ENCODE measurements around the gene NPTX1.

The NPTX1 gene

DNA sequence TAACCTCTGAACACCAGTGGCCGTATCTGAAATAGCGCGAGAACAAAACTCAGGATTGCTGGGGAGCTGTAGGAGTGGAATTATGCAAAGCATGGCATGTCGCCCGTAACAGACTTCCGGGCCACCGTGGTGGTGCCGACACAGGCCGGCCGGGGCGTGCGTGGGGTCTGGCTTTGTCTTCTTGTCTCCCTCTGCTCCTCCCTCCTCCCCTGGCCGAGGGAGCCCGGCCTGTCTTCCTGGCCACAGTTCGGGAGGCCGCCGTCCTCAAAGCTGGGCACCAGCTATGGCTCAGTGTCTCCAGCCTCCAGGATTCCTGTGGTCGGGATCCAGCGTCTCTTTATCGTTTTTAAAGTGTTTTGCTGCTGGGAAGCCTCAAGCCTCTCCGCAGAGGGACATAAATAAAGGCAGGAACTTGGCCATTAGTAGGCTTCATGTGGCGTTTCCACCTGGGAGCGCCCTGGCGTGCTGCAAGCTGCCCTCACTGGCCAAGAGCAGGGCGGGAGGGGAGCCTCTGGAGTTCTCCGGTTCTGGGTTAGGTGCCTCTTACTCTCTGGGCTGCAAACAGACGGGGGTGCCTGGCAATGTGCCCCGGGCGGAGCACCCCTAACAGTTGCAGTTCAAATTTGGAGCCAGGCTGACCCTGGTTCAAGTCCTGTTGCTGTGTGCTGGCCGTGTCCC lies 22.0 kb upstream of the NPTX1 start:
- TF ChIP-seq, protein P1, sequence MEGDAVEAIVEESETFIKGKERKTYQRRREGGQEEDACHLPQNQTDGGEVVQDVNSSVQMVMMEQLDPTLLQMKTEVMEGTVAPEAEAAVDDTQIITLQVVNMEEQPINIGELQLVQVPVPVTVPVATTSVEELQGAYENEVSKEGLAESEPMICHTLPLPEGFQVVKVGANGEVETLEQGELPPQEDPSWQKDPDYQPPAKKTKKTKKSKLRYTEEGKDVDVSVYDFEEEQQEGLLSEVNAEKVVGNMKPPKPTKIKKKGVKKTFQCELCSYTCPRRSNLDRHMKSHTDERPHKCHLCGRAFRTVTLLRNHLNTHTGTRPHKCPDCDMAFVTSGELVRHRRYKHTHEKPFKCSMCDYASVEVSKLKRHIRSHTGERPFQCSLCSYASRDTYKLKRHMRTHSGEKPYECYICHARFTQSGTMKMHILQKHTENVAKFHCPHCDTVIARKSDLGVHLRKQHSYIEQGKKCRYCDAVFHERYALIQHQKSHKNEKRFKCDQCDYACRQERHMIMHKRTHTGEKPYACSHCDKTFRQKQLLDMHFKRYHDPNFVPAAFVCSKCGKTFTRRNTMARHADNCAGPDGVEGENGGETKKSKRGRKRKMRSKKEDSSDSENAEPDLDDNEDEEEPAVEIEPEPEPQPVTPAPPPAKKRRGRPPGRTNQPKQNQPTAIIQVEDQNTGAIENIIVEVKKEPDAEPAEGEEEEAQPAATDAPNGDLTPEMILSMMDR (IDR thresholded peaks at IDR 0.05) = no peak
- Histone ChIP-seq H3K4me3 (peak overlapping the region; percentile 65), H3K27ac (no peak overlapping the region)
- no peak for DNase-seq (ENCODE audit: low spot score)

DNA sequence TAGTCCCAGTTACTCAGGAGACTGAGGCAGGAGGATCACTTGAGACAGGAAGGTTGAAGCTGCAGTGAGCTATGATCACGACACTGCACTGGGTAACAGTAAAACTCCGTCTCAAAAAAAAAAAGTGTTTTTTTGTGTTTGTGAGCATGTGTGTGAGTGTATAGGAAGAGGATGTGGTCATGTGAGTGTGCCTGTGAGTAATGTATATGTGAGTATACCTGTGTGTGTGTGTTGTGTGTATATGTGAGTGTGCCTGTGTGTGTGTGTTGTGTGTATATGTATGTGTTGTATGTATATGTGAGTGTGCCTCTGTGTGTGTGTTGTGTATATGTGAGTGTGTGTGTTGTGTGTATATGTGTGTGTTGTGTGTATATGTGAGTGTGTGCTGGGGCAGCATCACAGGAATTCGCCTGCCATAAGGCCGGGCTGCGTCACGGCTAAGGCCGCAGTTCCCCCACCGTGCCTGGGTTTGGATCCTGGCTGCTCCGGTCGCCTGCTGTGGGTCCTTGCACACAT lies 21.4 kb upstream of the NPTX1 start:
- H3K4me3 ChIP-seq = peak overlapping the region; percentile 65
- TF ChIP-seq, protein P1 (IDR thresholded peaks at IDR 0.05) = no peak
- no peak for DNase-seq (ENCODE audit: low spot score)
- H3K27ac ChIP-seq = no peak overlapping the region

DNA sequence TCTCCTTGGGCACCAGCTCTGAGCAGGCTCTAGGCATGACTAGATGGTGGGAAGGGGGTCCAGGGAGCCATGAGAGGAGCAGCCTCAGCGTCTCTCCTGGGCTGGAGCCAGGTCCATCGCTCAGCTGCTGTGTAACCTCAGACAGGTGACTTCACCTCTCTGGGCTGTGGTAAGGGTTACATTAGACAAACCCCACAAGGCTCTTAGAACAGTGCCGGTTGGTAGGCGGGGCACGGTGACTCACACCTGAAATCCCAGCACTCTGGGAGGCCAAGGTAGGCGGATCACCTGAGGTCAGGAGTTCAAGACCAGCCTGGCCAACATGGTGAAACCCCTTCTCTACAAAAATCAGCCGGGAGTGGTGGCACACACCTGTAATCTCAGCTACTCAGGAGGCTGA lies 18.1 kb upstream of the NPTX1 start:
- no peak for DNase-seq (ENCODE audit: low spot score)
- TF ChIP-seq, protein P1 (IDR thresholded peaks at IDR 0.05) = no peak
- no peak overlapping the region for H3K4me3 ChIP-seq
- H3K27ac ChIP-seq = no peak overlapping the region

DNA sequence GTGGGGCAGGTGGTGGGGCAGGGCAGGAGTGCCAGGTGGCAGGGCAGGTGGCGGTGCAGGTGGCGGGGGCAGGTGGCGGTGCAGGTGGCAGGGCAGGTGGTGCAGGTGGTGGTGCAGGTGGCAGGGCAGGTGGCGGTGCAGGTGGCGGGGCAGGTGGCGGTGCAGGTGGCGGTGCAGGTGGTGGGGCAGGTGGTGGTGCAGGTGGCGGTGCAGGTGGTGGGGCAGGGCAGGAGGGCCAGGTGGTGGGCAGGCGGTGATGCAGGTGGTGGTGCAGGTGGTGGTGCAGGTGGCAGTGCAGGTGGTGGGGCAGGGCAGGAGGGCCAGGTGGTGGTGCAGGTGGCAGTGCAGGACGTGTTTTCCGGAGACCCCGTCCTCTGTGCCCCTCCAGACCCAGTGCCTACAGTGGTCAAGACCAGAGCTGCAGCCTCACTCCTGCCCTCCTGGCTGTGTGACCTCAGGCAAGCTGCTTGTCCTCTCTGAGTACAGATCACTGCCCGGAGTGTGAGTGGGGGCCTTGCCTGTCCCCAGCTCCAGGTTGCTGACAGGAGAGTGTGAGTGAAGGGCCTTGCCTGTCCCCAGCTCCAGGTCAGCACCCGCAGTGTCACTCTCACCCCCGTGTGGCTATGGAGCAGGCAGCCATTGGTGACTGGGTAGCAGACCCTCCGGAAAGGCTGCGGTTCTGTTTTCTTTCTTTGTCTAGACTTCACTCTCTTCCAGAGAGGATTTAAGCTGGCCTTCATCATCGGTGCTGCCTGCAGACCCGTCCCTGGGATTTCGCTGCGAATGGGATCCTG lies 16.1 kb upstream of the NPTX1 start:
- TF ChIP-seq, protein P1 (IDR thresholded peaks at IDR 0.05) = no peak
- DNase-seq (ENCODE audit: low spot score) = no peak
- Histone ChIP-seq H3K4me3 (no peak overlapping the region), H3K27ac (no peak overlapping the region)

DNA sequence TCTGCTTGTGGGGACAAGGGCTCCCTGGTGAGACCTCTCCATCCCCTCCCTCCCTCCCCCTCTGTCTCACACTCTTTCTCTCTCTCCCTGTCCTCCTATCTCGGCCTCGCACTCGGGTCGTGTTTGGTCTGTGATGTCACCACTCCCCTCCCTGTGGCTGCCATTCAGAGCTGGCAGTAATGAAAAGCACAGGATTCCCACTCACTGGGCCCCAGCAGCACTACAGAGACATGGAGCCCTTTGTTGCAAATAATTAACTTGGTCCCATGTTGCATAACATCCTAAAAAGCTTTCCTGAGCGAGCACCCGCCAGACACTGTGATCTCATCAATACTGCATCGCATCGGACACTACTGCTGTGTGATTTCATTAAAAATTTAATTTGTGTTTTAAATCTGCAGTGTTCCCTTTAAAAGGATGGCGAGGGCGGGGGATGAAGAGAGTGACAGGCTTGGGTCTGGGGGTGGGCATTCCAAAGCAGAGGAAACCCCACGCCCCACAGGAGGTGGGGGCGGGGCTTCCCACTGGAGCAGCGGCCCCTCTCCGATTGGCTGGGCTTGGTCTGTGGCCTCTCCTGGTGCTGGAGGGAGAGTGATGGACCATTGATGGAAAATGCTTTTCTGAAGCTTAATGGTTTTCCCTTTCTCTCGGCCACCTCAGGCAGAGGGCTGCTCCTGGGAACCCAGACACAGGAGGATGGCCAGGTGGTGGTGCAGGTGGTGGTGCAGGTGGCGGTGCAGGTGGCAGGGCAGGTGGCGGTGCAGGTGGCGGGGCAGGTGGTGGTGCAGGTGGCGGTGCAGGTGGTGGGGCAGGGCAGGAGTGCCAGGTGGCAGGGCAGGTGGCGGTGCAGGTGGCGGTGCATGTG lies 15.3 kb upstream of the NPTX1 start:
- DNase-seq (ENCODE audit: low spot score) = no peak
- H3K4me3 ChIP-seq = no peak overlapping the region
- TF ChIP-seq, protein P1 (IDR thresholded peaks at IDR 0.05) = no peak
- no peak overlapping the region for H3K27ac ChIP-seq

DNA sequence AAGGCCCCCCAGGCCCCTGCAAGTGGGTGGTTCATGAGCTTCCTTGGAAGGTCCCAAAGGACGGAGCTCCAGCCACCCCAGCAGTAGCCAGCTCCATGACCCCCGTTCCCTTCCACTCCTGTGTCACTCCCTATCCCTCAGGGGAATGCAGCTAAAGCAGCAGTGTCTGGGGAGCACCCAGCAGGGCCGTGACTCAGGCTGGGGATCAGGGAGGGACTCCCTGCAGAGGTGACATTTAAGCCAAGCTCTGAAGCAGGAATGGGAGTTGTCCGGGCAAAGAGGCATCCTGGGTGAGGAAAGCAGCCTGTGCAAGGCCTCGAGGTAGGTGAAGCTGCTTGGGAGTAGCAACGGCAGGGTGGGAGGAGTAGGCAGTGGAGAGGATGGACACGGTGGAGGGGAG lies 11.1 kb upstream of the NPTX1 start:
- Histone ChIP-seq H3K4me3 (no peak overlapping the region), H3K27ac (no peak overlapping the region)
- TF ChIP-seq, protein P1 (IDR thresholded peaks at IDR 0.05) = no peak
- no peak for DNase-seq (ENCODE audit: low spot score)

All from coronary artery (tissue), 2 donors.